A172 (cell line): ENCODE data around the gene COBLL1. TPM values are rescaled to one million over a fixed set of nuclear protein-coding genes. Genes with fewer than 3 reads are reported as not detected.
"Not testable (repeated sequence)": the region's sequence is repeated elsewhere in the genome, so short reads cannot be mapped to it uniquely, and the experiment has no call there.

Experiments
- DNase-seq: peaks from one replicate; pipeline ENCODE4 v3.0.0-alpha.2; 2015; ENCODE audit warnings: low spot score
- total RNA-seq: library from RNA; depleted of rRNA; stranded (reverse); fragments of >200 nt; shearing (Covaris generic); gene quantifications from 2 replicates; pipeline ENCODE4 v1.2.3, GENCODE V29; 2014

The COBLL1 gene
- total RNA-seq, 1 experiment from 2014 or later, result 9.8 TPM

GRCh38 chr2:164789968-164790367 lies 51.7 kb downstream of the COBLL1 start:
- no peak for DNase-seq

- DNase-seq, result no peak
These were observed 54.8 kb downstream of the COBLL1 start for GRCh38 chr2:164786787-164787186.

DNA sequence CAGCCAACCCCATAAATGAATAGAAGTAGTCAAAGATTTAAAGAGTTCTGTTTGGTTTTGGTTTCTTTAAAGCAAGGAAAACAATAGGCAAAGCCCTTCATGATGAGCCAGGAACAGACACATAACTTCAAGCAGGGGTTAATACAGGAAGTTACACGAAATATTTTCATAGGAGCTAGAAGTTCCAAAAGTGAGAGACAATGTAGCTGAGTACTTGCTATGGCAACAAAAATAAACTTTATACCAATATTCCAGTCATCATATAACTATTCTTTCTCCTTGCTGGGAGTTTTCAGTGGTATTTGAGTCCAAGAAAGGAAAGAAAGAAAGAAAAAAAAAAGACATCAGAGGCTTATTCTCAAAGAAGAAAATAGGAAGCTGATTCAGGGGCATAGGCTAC lies 56.2 kb downstream of the COBLL1 start:
- no peak for DNase-seq

GRCh38 chr2:164784376-164784775 lies 57.2 kb downstream of the COBLL1 start:
- no peak for DNase-seq

DNA sequence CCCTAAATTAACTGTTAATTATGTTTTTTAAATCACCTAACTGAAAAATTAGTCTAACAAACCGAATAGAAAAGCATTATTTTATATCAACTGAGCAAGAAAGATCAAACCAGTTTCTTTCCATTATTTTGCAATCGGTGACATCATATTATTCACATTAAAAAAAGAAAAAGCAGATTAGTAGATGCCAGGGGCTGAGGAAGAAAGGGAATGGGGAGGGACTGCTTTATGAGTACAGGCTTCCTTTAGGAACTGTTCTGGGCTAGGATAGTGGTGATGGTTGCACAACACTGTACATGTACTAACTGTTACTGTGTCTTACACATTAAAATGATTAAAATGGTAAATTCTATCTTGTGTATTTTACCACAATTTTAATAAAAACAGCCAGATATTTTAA lies 59.3 kb downstream of the COBLL1 start:
- DNase-seq, result no peak

DNA sequence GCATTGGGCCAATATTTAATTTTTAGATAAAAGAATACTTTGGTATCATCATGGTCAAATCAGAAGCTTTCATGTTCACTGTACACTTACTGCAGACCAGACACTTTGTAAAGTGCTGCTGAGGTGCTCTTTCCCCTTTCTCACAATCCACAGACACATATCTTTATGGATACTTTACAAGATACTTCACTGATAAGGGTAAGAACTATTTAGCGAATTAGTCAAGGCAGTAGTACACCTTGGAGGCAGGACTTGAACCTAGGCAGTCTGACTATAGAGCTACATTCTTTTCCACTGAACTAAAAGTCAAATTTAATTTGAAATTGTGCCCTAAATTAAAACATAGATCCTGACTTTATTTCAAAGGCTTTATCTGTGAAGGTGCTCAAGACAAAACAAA lies 60.2 kb downstream of the COBLL1 start:
- DNase-seq, result no peak

DNA sequence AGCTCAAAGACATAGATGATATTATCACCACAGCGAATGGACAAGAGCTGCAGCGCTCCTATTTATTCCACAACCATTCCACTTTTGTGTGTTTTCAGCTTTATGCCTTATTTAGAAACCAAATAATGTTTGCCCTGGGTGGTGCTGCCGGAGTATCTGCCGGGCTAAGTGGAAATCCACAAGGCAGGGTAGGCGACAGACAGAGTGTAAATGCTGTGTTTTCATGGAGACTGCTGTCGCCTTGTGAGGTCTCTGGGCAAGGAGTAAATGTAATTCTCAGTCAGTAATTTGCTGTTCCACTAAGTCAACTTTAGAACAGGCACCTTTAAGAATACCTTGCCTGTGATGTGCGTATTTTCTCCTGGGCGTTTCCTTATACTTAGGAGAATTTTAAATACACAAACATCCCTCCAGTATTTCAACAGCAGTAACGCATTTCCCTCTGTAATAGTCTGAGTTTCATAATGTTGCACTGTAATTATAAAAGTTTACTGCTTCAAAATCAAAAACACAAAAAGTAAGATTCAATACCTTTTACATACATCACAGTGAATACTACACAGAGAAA lies 60.9 kb downstream of the COBLL1 start:
- DNase-seq, result no peak

- no peak for DNase-seq
These were observed 62.1 kb downstream of the COBLL1 start for GRCh38 chr2:164779383-164780057.

- peak; percentile 4 for DNase-seq
These were observed 62.9 kb downstream of the COBLL1 start for GRCh38 chr2:164778723-164779122.

GRCh38 chr2:164777847-164778461 lies 63.7 kb downstream of the COBLL1 start:
- DNase-seq, result no peak

- no peak for DNase-seq
These were observed 68.0 kb downstream of the COBLL1 start for GRCh38 chr2:164773635-164774034.

- no peak for DNase-seq
These were observed 68.5 kb downstream of the COBLL1 start for GRCh38 chr2:164773091-164773490.

- no peak for DNase-seq
These were observed 69.7 kb downstream of the COBLL1 start for GRCh38 chr2:164771897-164772296.

- no peak for DNase-seq
These were observed 71.2 kb downstream of the COBLL1 start for GRCh38 chr2:164770421-164770916.

- DNase-seq, result no peak
These were observed 74.7 kb downstream of the COBLL1 start for GRCh38 chr2:164766954-164767320.

GRCh38 chr2:164766216-164766953 lies 75.2 kb downstream of the COBLL1 start:
- no peak for DNase-seq

DNA sequence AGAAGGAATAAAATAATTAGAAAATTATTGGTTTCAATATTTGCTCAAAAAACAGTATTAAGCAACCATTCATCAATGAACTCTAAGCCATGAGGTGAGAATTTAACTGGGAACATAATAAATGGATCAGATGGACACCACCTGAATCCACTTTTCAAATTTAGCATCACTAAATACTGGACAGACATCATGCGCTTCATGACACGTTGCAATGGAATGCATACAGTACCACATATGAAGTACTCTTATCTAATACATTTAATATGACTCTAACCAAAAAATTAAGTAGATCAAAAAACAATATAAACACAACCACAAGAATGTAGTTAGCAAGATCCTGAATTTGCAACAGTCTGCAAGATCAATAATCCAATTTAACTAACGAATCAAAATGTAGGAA lies 76.6 kb downstream of the COBLL1 start:
- DNase-seq, result peak; percentile 43

DNA sequence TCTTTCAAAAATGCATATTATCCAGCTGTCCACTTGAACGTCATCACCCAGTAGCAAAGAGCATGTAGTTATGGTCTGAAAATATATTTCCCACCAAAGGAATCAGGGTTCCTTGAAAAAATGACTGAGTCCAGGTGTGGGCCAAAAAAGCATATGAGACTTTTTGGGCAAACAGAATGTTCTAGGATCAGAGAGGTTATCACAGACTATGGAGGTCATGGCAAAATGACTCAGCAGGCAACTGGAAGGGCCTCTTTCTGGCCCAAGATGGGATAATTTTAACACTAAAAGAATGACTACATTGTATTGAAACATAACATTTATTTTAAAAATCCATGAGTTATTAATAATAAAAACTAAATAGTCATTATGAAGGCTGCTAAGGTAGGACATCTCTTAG lies 77.1 kb downstream of the COBLL1 start:
- no peak for DNase-seq

DNA sequence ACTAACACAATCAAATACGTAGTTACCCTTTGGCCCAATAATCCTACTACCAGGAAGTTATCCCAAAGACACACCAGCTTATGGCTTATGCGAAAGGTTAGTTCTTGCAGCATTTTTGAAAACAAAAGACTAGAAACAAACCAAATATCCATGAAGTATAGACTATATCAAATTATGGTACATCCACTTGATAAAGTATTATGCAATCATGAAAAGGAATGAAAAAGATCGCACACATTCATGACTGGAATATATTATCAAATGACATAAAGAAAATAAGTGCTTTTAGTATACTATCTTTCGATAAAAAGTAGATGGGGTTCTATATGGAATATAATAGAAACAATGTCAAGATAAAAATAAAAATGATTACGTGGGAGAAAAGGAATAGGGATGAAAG lies 78.2 kb downstream of the COBLL1 start:
- DNase-seq, result no peak

GRCh38 chr2:164761737-164762460 lies 79.7 kb downstream of the COBLL1 start:
- no peak for DNase-seq

GRCh38 chr2:164761201-164761600 lies 80.4 kb downstream of the COBLL1 start:
- DNase-seq, result not testable (repeated sequence)

DNA sequence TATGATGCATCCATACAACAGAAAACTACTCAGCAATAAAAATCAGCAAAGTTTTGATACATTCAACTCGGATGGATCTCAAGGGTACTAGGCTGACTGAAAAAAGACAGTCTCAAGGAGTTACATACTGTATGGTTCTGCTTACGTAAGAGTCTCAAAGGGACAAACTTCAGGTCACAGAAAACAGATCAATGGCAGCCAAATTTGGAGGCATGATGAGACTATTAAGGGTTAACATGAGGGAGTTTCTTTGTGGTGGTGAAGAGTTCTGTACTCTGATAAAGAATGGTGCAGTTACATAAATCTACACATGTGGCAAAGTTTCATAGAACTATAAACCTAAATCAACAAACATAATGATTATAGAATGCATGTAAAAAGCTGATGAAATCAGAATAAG lies 81.4 kb downstream of the COBLL1 start:
- no peak for DNase-seq
